ENCODE results near the gene VTCN1.
"Not testable (repeated sequence)": the region's sequence is repeated elsewhere in the genome, so short reads cannot be mapped to it uniquely, and the experiment has no call there.

VTCN1 gene

DNA sequence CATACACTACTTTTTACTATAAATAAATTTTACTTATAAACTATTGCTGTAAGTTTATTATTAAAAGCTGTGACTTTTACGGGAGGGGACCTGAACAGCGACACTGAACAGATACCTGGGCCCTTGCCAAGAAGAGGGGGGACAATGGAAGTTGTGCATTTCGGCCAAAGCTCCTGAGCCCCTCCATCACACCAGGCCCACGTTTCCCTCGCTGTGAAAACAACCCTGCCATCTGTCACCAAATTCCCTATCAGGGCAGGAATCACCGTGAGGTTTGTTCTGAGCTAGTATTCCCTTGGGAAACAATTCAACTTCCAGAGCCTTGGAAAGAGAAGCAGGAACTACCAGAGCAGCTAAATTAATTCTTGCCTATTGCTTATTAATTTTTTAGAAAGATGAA is 37.0 kb downstream of the VTCN1 start:
- Histone ChIP-seq H3K36me3 (no peaks in the 10 kb centered on the region), H3K4me2 (no peak overlapping the region), H3K27me3 (no peaks in the 10 kb centered on the region), H3K9ac (no peak overlapping the region), H4K20me1 (no peaks in the 10 kb centered on the region), H3K4me1 (no peaks in the 10 kb centered on the region), H3K4me3 (no peak overlapping the region), H3K9me3 (replicated peaks in 1 of 11) (no peaks in the 10 kb centered on the region), H3K27ac (no peak overlapping the region)
- TF ChIP-seq Cebpa-rat (IDR thresholded peaks at IDR 0.05) = no peak

GRCh38 chr1:117173006-117173405 is 37.7 kb downstream of the VTCN1 start:
- Histone ChIP-seq H3K4me1 (no peaks in the 10 kb centered on the region), H3K4me3 (no peak overlapping the region), H3K27ac (no peak overlapping the region), H3K4me2 (no peak overlapping the region), H3K9ac (no peak overlapping the region), H3K36me3 (no peaks in the 10 kb centered on the region), H4K20me1 (no peaks in the 10 kb centered on the region), H3K27me3 (no peaks in the 10 kb centered on the region), H3K9me3 (replicated peaks in 1 of 11) (no peaks in the 10 kb centered on the region)
- no peak for TF ChIP-seq Cebpa-rat (IDR thresholded peaks at IDR 0.05)

DNA sequence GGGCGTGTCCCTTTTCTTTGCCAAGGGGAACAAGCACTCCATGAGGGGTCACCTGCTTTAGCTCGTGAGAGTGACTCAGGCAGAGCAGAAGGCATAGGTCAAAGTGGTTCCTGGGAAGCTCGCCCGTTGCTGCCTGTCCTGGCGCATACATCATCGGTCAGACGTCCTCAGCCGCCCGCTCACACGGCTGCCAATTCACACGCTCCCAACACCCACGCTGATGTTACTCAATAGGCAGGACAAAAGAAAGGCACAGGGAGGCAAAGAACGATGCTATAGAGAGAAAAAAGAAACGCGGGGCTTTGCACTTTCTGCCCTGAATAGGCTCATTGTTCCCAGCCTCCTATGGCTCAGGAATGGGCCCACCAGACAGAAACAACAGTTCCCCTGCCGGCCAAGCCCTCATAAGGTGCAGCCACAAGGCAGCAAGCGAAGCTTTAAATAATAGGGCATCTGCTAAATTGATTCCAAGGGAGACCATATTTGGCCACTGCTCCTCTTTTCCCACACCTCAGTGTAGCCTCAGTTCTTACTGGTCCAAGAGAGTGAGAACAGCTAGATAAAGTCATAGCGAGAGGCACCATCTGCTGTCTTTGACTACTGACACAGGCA is 38.7 kb downstream of the VTCN1 start:
- no peaks in the 10 kb centered on the region for H3K27me3 ChIP-seq
- no peaks in the 10 kb centered on the region for H3K36me3 ChIP-seq
- no peak overlapping the region for H3K4me2 ChIP-seq
- no peaks in the 10 kb centered on the region for H4K20me1 ChIP-seq
- H3K9ac ChIP-seq = no peak overlapping the region
- no peaks in the 10 kb centered on the region for H3K4me1 ChIP-seq
- H3K27ac ChIP-seq = no peak overlapping the region
- peaks cover 0 to 5% (median 0%) of the 10 kb centered on the region in 11 experiments; a peak in 3 of 22 replicates for H3K9me3 ChIP-seq (replicated peaks in 1 of 11)
- H3K4me3 ChIP-seq = no peak overlapping the region
- TF ChIP-seq Cebpa-rat (IDR thresholded peaks at IDR 0.05) = no peak

DNA sequence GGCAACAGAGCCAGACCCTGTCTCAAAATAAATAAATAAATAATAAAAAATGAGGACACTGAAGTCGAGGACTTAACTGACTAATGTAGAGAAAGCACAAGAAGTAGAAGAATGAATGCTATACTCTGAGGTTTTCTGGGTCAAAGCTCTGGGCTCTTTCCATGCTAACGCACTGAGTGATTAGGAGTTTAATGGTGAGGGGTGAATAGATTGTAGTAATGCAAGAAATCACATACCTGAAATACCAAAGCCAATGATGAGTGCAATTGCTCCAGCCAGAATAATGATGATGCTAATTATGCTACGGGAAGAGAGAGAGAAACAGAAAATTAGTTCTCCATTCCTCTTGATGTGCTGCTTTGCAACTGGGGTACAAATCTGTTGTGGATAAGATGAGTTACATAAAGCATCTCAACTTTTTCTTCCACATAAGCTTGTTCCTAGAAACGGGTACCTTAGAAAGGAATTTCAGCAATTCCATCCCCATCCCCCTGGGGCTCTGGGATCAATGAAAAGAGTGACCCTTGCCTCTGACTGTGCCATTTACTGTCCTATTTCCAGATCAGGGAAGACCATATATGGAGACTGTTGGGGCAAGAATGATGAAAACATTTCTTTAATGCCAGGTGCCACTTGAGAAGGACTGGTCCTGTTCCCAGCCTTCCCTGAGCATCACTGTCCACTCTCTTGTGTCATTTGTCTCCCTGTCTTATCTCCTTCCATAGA is 40.7 kb downstream of the VTCN1 start:
- H3K36me3 ChIP-seq = no peaks in the 10 kb centered on the region
- H3K27me3 ChIP-seq = no peaks in the 10 kb centered on the region
- H3K9ac ChIP-seq = no peak overlapping the region
- H4K20me1 ChIP-seq = no peaks in the 10 kb centered on the region
- no peak overlapping the region for H3K4me3 ChIP-seq
- H3K27ac ChIP-seq = no peak overlapping the region
- no peaks in the 10 kb centered on the region for H3K4me1 ChIP-seq
- H3K4me2 ChIP-seq = no peak overlapping the region
- no peak for TF ChIP-seq Cebpa-rat (IDR thresholded peaks at IDR 0.05)
- peaks cover 0 to 5% (median 0%) of the 10 kb centered on the region in 11 experiments; a peak in 3 of 22 replicates for H3K9me3 ChIP-seq (replicated peaks in 1 of 11)

GRCh38 chr1:117167402-117167801 is 43.3 kb downstream of the VTCN1 start:
- Histone ChIP-seq H3K27me3 (no peaks in the 10 kb centered on the region), H3K4me2 (no peak overlapping the region), H3K4me3 (no peak overlapping the region), H4K20me1 (no peaks in the 10 kb centered on the region), H3K9ac (no peak overlapping the region), H3K4me1 (no peaks in the 10 kb centered on the region), H3K36me3 (no peaks in the 10 kb centered on the region), H3K9me3 (replicated peaks in 1 of 11) (peaks cover 0 to 5% (median 0%) of the 10 kb centered on the region in 11 experiments; a peak in 3 of 22 replicates), H3K27ac (no peak overlapping the region)
- TF ChIP-seq Cebpa-rat (IDR thresholded peaks at IDR 0.05) = no peak

- H3K36me3 ChIP-seq = no peaks in the 10 kb centered on the region
- H3K27ac ChIP-seq = no peak overlapping the region
- H3K4me1 ChIP-seq = no peaks in the 10 kb centered on the region
- H3K9me3 ChIP-seq (replicated peaks in 1 of 11) = peaks cover 0 to 5% (median 0%) of the 10 kb centered on the region in 11 experiments; a peak in 3 of 22 replicates
- no peak for TF ChIP-seq Cebpa-rat (IDR thresholded peaks at IDR 0.05)
- no peak overlapping the region for H3K4me2 ChIP-seq
- no peaks in the 10 kb centered on the region for H3K27me3 ChIP-seq
- no peaks in the 10 kb centered on the region for H4K20me1 ChIP-seq
- no peak overlapping the region for H3K4me3 ChIP-seq
- H3K9ac ChIP-seq = no peak overlapping the region
These were observed 44.7 kb downstream of the VTCN1 start for GRCh38 chr1:117166076-117166475.

DNA sequence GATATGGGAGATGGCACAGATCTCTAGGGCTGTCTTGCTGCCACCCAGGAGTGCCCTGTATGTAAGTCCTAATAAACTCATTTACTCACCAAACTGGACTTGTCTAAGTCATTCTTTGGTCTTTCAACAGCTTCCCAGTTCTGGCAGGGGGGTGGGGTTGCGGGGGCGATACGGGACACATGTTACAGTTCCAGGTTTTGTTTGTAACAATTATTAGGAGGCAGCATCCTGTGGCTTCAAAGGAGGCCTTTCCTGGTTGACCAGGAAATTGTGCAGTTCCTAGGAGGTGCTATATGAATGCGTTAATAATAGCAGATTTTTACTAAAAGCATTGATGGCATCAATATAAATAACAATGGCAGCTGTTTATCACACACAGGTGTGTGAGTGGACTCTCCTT is 46.5 kb downstream of the VTCN1 start:
- Histone ChIP-seq H3K36me3 (no peaks in the 10 kb centered on the region), H3K9me3 (replicated peaks in 1 of 11) (peaks cover 0 to 6% (median 2%) of the 10 kb centered on the region in 11 experiments; a peak in 3 of 22 replicates), H3K27ac (no peak overlapping the region), H3K27me3 (no peaks in the 10 kb centered on the region), H3K4me3 (no peak overlapping the region), H3K4me1 (no peaks in the 10 kb centered on the region), H4K20me1 (no peaks in the 10 kb centered on the region), H3K4me2 (no peak overlapping the region), H3K9ac (no peak overlapping the region)
- TF ChIP-seq Cebpa-rat (IDR thresholded peaks at IDR 0.05) = no peak

- no peak for TF ChIP-seq Cebpa-rat (IDR thresholded peaks at IDR 0.05)
- H3K4me1 ChIP-seq = no peaks in the 10 kb centered on the region
- no peak overlapping the region for H3K27ac ChIP-seq
- H3K27me3 ChIP-seq = no peaks in the 10 kb centered on the region
- no peak overlapping the region for H3K4me2 ChIP-seq
- no peaks in the 10 kb centered on the region for H4K20me1 ChIP-seq
- H3K36me3 ChIP-seq = no peaks in the 10 kb centered on the region
- H3K9ac ChIP-seq = no peak overlapping the region
- no peak overlapping the region for H3K4me3 ChIP-seq
- peaks cover 0 to 17% (median 5%) of the 10 kb centered on the region in 11 experiments; a peak in 4 of 22 replicates for H3K9me3 ChIP-seq (replicated peaks in 1 of 11)
These were observed 47.9 kb downstream of the VTCN1 start for GRCh38 chr1:117162816-117163215.

DNA sequence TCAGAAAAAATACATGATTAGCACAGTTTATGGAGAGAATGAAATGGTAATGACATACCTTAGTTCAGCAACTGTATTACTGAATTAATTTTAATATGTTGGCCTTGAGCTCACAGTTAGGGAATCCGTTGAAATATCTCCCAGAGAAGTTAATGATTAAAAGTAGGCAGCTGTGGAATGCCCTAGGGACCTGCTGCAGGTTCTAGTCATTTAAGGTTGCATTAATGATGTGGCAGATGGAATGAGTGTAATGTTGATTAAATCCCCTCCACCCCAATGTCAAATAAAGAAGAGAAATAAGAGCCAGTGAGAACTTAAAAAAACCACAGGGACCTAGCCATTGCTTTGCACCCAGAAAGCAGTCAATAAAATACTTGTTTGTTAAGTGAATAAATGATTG is 48.8 kb downstream of the VTCN1 start:
- H3K27me3 ChIP-seq = no peaks in the 10 kb centered on the region
- H3K9ac ChIP-seq = no peak overlapping the region
- H3K36me3 ChIP-seq = no peaks in the 10 kb centered on the region
- H3K4me3 ChIP-seq = no peak overlapping the region
- no peak overlapping the region for H3K4me2 ChIP-seq
- peaks cover 0 to 12% (median 4%) of the 10 kb centered on the region in 11 experiments; a peak in 3 of 22 replicates for H3K9me3 ChIP-seq (replicated peaks in 1 of 11)
- H3K27ac ChIP-seq = no peak overlapping the region
- TF ChIP-seq Cebpa-rat (IDR thresholded peaks at IDR 0.05) = no peak
- H4K20me1 ChIP-seq = no peaks in the 10 kb centered on the region
- H3K4me1 ChIP-seq = no peaks in the 10 kb centered on the region

DNA sequence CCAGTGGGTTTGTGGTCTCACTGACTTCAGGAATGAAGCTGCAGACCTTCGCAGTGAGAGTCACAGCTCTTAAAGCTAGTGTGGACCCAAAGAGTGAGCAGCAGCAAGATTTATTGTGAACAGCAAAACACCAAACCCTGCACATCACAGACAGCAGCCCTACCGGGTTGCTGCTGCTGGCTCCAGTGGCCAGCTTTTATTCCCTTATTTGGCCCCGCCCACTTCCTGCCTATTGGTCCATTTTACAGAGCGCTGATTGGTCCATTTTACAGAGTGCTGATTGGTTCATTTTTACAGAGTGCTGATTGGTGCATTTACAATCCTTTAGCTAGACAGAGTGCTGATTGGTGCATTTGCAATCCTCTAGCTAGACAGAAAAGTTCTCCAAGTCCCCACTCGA is 59.4 kb downstream of the VTCN1 start:
- not testable (repeated sequence) for H3K4me1 ChIP-seq, H3K27ac ChIP-seq, H3K36me3 ChIP-seq, H3K4me2 ChIP-seq, H4K20me1 ChIP-seq, H3K9ac ChIP-seq, H3K27me3 ChIP-seq, H3K4me3 ChIP-seq
- peaks cover 8 to 17% (median 9%) of the 10 kb centered on the region in 11 experiments for H3K9me3 ChIP-seq (replicated peaks in 1 of 11)
